Fibroblast of skin of abdomen (primary cell): ENCODE data around the gene FBXL17.
"Not testable (repeated sequence)": the region's sequence is repeated elsewhere in the genome, so short reads cannot be mapped to it uniquely, and the experiment has no call there.

Experiments used
- DNase-seq: peaks from one replicate; pipeline ENCODE4 v3.0.0-alpha.2; 2013

The FBXL17 gene

GRCh38 chr5:108303086-108303485 lies 78.8 kb downstream of the FBXL17 start:
- no peak for DNase-seq

DNA sequence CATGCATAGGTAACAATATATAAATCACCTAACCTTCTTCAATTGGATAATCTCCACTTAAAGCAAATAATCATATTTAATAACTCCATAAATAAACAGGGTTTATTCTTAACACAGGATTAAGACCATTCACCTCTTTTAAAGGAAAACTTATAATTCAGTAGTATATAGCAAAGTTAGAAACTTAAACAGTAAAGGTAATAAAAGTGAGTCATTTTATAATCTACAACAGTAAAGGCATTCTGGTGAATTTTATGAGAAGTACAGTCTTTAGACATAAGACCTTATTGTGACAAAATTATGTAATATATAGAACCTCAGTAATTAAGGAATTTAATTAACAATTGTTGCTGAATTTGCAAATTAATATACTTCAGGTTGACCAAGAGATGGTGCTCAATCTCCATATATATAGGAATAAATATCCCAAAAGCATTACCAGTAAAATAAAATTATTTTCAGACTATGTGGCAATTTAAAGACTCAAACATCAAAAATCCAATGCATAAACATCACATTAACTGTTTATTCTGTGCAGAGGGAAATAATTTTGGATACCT lies 84.8 kb downstream of the FBXL17 start:
- no peak for DNase-seq

DNA sequence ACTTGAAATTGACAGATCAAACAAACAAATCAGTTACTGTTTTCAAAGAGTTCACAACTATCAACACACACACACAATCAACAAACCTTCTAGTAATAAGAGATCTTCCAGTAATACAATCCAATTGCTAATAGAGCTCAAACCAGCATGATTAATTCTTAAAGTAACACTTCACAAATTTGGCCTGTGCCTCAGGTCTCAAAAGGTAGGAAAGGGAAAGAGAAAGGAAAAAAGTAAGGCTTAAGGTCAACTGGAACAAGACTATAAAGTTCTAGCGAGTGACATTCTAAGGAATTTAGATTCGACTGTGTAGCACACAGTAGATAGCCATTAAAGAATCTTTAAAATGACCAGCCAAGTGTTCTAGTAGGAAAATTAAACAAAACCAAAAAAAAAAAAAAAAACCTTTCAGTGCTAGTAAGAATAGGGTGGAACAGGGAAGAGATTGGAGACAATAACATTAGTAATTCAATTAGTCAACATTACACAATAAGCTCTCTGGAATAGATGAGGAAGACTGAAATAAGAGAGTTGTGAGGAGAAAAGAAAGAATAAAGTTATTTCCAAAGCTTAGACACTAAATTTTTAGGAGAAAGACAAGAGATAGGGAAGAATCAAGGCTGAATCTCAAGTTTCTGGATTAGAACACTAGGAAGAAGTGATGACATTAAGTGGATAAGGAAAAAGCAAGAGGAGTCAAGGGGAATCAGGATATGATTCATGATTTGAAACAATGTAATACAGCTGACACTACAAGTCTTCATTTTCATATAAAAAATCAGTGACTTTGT lies 86.1 kb downstream of the FBXL17 start:
- DNase-seq: peak; percentile 25

DNA sequence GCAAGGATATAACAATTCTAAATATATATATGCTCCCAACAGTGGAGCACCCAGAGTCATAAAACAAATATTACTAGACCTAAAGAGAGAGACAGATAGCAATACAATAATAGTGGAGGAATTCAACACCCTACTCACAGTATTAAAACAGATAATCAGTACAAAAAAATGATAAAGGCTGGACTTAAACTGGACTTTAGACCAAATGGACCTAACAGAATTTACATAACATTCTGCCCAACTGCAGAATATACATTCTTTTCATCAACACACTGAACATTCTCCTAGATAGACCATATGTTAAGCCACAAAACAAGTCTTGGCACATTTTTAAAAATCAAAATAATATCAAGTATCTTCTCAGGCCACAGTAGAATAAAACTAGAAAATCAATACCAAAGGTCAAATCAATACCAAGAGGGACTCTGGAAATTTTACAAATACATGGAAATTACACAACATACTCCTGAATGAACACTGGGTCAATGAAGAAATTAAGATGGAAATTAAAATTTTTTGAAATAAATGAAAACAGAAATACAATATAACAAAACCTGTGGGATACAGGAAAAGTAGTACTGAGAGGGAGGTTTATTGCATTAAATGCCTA lies 100.8 kb downstream of the FBXL17 start:
- no peak for DNase-seq

DNA sequence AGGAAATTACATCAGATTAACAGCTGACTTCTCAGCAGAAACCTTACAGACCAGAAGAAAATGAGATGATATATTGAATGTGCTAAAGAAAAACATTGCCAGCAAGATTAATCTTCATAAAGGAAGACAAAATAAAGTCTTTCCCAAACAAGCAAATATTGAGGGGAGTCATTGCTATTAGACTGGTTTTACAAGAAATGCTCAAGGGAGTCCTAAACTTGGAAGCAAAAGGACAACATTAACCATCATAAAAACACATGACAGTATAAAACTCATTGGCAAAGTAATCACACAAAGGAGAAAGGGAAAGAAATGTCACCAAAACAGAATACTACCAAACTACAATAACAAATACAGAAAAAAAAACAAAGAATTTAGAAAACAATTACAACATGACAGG lies 101.7 kb downstream of the FBXL17 start:
- DNase-seq: no peak

- no peak for DNase-seq
Measured at GRCh38 chr5:108278285-108279240, 103.3 kb downstream of the FBXL17 start.

GRCh38 chr5:108276187-108277050 lies 105.5 kb downstream of the FBXL17 start:
- DNase-seq: no peak

GRCh38 chr5:108274080-108274479 lies 107.8 kb downstream of the FBXL17 start:
- DNase-seq: not testable (repeated sequence)

- no peak for DNase-seq
Measured at GRCh38 chr5:108271127-108271526, 110.8 kb downstream of the FBXL17 start.

DNA sequence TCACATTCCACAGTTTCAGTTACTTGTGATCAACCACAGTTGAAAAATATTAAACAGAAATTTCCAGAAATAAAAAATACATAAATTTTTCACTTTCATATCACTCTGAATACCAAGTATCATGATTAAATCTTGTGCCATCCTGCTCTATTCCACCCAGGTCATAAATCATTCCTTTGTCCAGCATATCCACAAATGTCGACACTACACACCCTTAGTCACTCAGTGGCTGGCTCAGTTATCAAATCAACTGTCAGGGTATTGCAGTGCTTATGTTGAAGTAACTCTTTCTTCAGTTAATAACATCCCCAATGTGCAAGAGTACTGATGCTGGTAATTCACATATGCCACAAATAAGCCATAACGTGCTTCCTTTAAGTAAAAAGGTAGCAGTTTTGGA lies 115.7 kb downstream of the FBXL17 start:
- peak; percentile 10 for DNase-seq

DNA sequence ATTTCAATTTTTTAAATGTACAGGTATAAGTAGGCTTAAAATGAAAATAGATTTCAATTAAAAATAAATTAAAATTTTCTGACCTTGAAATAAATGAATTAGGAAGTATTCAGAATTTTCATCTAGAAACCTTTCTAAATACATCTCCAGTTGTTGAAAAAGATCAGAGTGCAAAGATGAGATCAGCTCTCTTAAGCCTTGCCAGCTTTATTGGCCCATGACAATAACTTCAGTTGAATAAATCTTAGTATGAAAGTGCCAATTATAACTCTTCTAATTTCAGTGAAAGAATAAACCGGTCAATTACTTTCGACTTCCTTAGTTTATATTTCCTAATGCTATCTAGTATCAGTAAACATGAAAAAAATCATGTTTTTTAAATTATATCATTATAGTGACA lies 117.4 kb downstream of the FBXL17 start:
- no peak for DNase-seq

GRCh38 chr5:108263338-108263737 lies 118.6 kb downstream of the FBXL17 start:
- no peak for DNase-seq

GRCh38 chr5:108260858-108261170 lies 121.1 kb downstream of the FBXL17 start:
- DNase-seq: no peak

DNA sequence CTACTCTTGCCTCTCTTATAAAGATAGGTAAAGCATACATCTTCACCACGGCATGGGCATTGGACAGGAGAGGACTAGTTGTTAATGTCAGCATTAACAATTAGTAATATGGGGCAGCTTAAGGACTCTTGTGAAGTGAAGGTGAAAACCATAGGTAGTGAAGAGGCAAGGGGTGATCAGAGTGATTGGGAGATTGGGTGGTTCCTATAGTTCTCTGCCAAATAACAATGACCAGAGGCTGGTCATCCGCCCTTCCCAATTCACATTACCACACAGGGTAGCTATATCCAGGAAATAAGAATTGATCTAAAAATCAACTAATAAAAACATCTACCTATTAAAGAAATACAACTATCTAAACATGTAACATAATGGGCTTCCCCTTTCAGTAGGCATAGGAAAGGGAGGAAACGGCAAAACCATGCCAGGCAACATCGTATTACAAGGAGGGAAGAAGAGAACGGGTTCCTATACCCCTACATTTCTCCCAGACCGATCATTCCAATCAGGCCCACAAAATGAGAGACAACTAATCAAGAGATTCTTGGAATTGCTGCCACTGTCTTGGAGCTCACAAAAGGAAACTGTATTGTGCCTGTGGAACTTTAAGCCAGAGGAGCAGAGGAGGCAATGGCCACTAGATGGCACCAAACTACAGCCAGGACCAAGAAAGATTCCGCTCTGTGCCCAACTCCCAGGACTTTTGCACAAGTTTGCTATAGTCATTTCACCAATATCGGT lies 121.6 kb downstream of the FBXL17 start:
- peak; percentile 72 for DNase-seq

- peak; percentile 20 for DNase-seq
Measured at GRCh38 chr5:108259306-108259705, 122.6 kb downstream of the FBXL17 start.

- DNase-seq: peak; percentile 45
Measured at GRCh38 chr5:108257996-108258395, 123.9 kb downstream of the FBXL17 start.

GRCh38 chr5:108255468-108255867 lies 126.4 kb downstream of the FBXL17 start:
- no peak for DNase-seq

DNA sequence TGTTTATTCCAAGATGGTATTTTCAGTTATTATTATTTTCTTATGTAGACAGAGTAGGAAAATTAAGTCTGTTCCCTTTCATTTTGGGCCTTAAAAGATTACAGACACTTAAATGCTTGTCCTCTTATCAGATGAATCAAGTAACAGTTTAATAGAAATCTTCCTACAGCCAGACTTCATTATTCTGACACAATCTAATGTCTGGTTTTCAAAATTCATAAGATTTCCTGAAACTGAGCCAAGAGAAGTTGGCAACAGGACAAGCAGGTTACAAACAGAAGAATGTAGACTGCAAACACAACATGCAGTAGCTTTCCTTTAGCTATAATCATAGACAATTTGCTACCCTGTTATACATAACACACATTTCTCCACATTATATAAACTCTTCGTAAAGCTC lies 130.5 kb downstream of the FBXL17 start:
- peak; percentile 6 for DNase-seq

- DNase-seq: no peak
Measured at GRCh38 chr5:108249785-108250426, 132.0 kb downstream of the FBXL17 start.

- DNase-seq: no peak
Measured at GRCh38 chr5:108249095-108249784, 132.7 kb downstream of the FBXL17 start.
